ENCODE measurements around the gene PEX11G. TPM values are rescaled to one million over a fixed set of nuclear protein-coding genes. Genes with fewer than 3 reads are reported as not detected.

The PEX11G gene
- total RNA-seq, 1 experiment from 2014 or later = 9.1 TPM

- DNase-seq (ENCODE audit: low read depth) = peak; percentile 37
- in situ Hi-C loops (cut with HindIII; ENCODE audit: low pct_unique_long_range_greater_than_20kb, low sequenced_read_pairs) = no loop called here
Measured at GRCh38 chr19:7505682-7506384, 17.0 kb upstream of the PEX11G start.

- in situ Hi-C loops (cut with HindIII; ENCODE audit: low pct_unique_long_range_greater_than_20kb, low sequenced_read_pairs) = no loop called here
- no peak for DNase-seq (ENCODE audit: low read depth)
Measured at GRCh38 chr19:7505288-7505681, 16.4 kb upstream of the PEX11G start.

GRCh38 chr19:7504684-7505083, 15.8 kb upstream of the PEX11G start:
- no peak for DNase-seq (ENCODE audit: low read depth)
- in situ Hi-C loops (cut with HindIII; ENCODE audit: low pct_unique_long_range_greater_than_20kb, low sequenced_read_pairs) = no loop called here

- in situ Hi-C loops (cut with HindIII; ENCODE audit: low pct_unique_long_range_greater_than_20kb, low sequenced_read_pairs) = no loop called here
- DNase-seq (ENCODE audit: low read depth) = no peak
Measured at GRCh38 chr19:7502552-7502951, 13.7 kb upstream of the PEX11G start.

- in situ Hi-C loops (cut with HindIII; ENCODE audit: low pct_unique_long_range_greater_than_20kb, low sequenced_read_pairs) = no loop called here
- DNase-seq (ENCODE audit: low read depth) = no peak
Measured at GRCh38 chr19:7500811-7501450, 12.1 kb upstream of the PEX11G start.

- in situ Hi-C loops (cut with HindIII; ENCODE audit: low pct_unique_long_range_greater_than_20kb, low sequenced_read_pairs) = no loop called here
- no peak for DNase-seq (ENCODE audit: low read depth)
Measured at GRCh38 chr19:7497292-7497691, 8.5 kb upstream of the PEX11G start.

- no peak for DNase-seq (ENCODE audit: low read depth)
- in situ Hi-C loops (cut with HindIII; ENCODE audit: low pct_unique_long_range_greater_than_20kb, low sequenced_read_pairs) = no loop called here
Measured at GRCh38 chr19:7494416-7495098, 5.7 kb upstream of the PEX11G start.

GRCh38 chr19:7492558-7492957, 3.7 kb upstream of the PEX11G start:
- in situ Hi-C loops (cut with HindIII; ENCODE audit: low pct_unique_long_range_greater_than_20kb, low sequenced_read_pairs) = no loop called here
- DNase-seq (ENCODE audit: low read depth) = no peak

- in situ Hi-C loops (cut with HindIII; ENCODE audit: low pct_unique_long_range_greater_than_20kb, low sequenced_read_pairs) = no loop called here
- no peak for DNase-seq (ENCODE audit: low read depth)
Measured at GRCh38 chr19:7492142-7492541, 3.3 kb upstream of the PEX11G start.

GRCh38 chr19:7489609-7490044, 792 bp upstream of the PEX11G start:
- no peak for DNase-seq (ENCODE audit: low read depth)
- in situ Hi-C loops (cut with HindIII; ENCODE audit: low pct_unique_long_range_greater_than_20kb, low sequenced_read_pairs) = no loop called here

- no peak for DNase-seq (ENCODE audit: low read depth)
- in situ Hi-C loops (cut with HindIII; ENCODE audit: low pct_unique_long_range_greater_than_20kb, low sequenced_read_pairs) = no loop called here
Measured at GRCh38 chr19:7486923-7487322, 1.9 kb downstream of the PEX11G start.

- in situ Hi-C loops (cut with HindIII; ENCODE audit: low pct_unique_long_range_greater_than_20kb, low sequenced_read_pairs) = no loop called here
- DNase-seq (ENCODE audit: low read depth) = no peak
Measured at GRCh38 chr19:7483720-7484201, 5.1 kb downstream of the PEX11G start.

- in situ Hi-C loops (cut with HindIII; ENCODE audit: low pct_unique_long_range_greater_than_20kb, low sequenced_read_pairs) = no loop called here
Measured at GRCh38 chr19:7482584-7483439, 6.0 kb downstream of the PEX11G start.

GRCh38 chr19:7480970-7481255, 7.9 kb downstream of the PEX11G start:
- in situ Hi-C loops (cut with HindIII; ENCODE audit: low pct_unique_long_range_greater_than_20kb, low sequenced_read_pairs) = no loop called here
- no peak for DNase-seq (ENCODE audit: low read depth)

More at GRCh38 chr19:7482584-7483439, 6.0 kb downstream of the PEX11G start:
- DNase-seq (ENCODE audit: low read depth) = no peak

- in situ Hi-C loops (cut with HindIII; ENCODE audit: low pct_unique_long_range_greater_than_20kb, low sequenced_read_pairs) = no loop called here
- DNase-seq (ENCODE audit: low read depth) = no peak
Measured at GRCh38 chr19:7480222-7480969, 8.4 kb downstream of the PEX11G start.

- no peak for DNase-seq (ENCODE audit: low read depth)
- in situ Hi-C loops (cut with HindIII; ENCODE audit: low pct_unique_long_range_greater_than_20kb, low sequenced_read_pairs) = no loop called here
Measured at GRCh38 chr19:7478843-7479227, 10.0 kb downstream of the PEX11G start.

GRCh38 chr19:7478173-7478842, 10.5 kb downstream of the PEX11G start:
- no peak for DNase-seq (ENCODE audit: low read depth)
- in situ Hi-C loops (cut with HindIII; ENCODE audit: low pct_unique_long_range_greater_than_20kb, low sequenced_read_pairs) = no loop called here

- DNase-seq (ENCODE audit: low read depth) = no peak
- in situ Hi-C loops (cut with HindIII; ENCODE audit: low pct_unique_long_range_greater_than_20kb, low sequenced_read_pairs) = no loop called here
Measured at GRCh38 chr19:7477758-7478157, 11.1 kb downstream of the PEX11G start.
